ENCODE measurements around the gene HDAC1.

Gene HDAC1

GRCh38 chr1:32372149-32372756 lies 80.4 kb downstream of the HDAC1 start:
- H3K27ac ChIP-seq (ENCODE audit: low read depth, low read length) = no peak overlapping the region
- no peaks in the 10 kb centered on the region for H3F3A ChIP-seq (ENCODE audit: insufficient read depth)
- H3K4me2 ChIP-seq (ENCODE audit: low read depth, low read length, poor library complexity, severe bottlenecking) = no peak overlapping the region
- H2AFZ ChIP-seq (ENCODE audit: low read depth, low read length, severe bottlenecking) = no peak overlapping the region
- H3K9me2 ChIP-seq (replicated peaks; ENCODE audit: insufficient read depth, low read length) = no peaks in the 10 kb centered on the region
- no peak overlapping the region for H3K9ac ChIP-seq (ENCODE audit: low read length)
- no peaks in the 10 kb centered on the region for H3K79me2 ChIP-seq (ENCODE audit: insufficient read depth, low read length)
- no peaks in the 10 kb centered on the region for H3K9me3 ChIP-seq (ENCODE audit: insufficient read depth, low read length)
- no peak overlapping the region for H3K4me3 ChIP-seq (ENCODE audit: insufficient read depth, low read length, poor library complexity, severe bottlenecking)
- H4K20me1 ChIP-seq (ENCODE audit: low read depth, low read length) = no peaks in the 10 kb centered on the region
- H3K36me3 ChIP-seq (ENCODE audit: low read length) = no peaks in the 10 kb centered on the region
- no peaks in the 10 kb centered on the region for H3K27me3 ChIP-seq (ENCODE audit: low read length)
- TF ChIP-seq EZH2phosphoT487 (conservative IDR thresholded peaks at IDR 0.05; ENCODE audit: low read length) (no peak), CTCF (IDR thresholded peaks at IDR 0.05; ENCODE audit: insufficient read depth, low read length, poor library complexity, severe bottlenecking) (no peak)

DNA sequence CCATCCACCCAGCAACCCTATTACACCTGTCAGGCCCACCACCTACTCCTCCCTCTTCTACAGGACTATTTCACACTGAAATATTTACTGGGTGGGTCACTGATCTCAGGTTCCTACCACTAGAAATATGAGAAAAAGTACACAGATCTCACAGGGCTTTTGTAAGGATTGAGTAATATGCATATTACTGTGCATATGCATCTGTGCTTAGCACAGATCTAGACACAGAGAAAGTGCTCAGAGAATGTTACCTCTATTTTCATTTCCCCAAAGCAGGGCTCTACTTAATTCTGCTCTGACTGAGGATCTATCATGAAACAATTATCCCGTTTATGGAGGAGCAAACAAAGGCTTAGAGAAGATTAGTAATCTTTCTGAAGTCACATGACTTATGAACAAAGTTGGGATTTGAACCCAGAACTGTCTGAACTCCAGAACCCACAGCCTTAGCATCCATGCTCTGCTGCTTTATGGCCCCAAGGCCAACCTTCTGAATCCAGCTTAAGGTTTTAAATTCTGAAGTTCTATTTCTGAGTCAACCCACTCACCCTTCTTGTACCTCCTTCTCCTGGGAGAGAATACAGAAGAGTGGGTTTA lies 82.2 kb downstream of the HDAC1 start:
- no peaks in the 10 kb centered on the region for H4K20me1 ChIP-seq (ENCODE audit: low read depth, low read length)
- H3K9ac ChIP-seq (ENCODE audit: low read length) = no peak overlapping the region
- no peaks in the 10 kb centered on the region for H3K36me3 ChIP-seq (ENCODE audit: low read length)

DNA sequence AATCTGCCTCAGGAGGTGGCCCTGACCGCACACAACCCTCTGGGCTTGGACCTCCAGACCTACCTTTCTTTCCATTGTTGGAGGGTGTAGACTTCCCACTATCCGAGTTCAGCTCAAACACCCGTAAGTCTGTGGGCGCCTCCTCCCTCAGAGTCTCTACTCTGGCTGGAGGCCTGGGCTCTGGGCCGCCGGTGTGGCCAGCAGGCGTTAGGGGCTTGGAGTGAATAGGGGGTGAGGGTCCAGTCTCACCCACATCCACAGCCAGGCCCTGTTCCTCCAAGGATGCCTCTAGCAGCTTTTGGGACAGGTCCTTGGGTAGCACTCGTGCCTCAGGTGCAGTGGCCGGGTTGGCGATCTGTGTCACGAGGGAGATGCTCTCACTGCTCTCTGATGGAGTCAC lies 84.3 kb downstream of the HDAC1 start:
- Histone ChIP-seq H3K27me3 (ENCODE audit: low read length) (no peaks in the 10 kb centered on the region), H3K4me2 (ENCODE audit: low read depth, low read length, poor library complexity, severe bottlenecking) (no peak overlapping the region), H4K20me1 (ENCODE audit: low read depth, low read length) (no peaks in the 10 kb centered on the region), H3K9me2 (replicated peaks; ENCODE audit: insufficient read depth, low read length) (no peaks in the 10 kb centered on the region), H2AFZ (ENCODE audit: low read depth, low read length, severe bottlenecking) (no peak overlapping the region), H3K9me3 (ENCODE audit: insufficient read depth, low read length) (no peaks in the 10 kb centered on the region), H3K79me2 (ENCODE audit: insufficient read depth, low read length) (no peaks in the 10 kb centered on the region), H3F3A (ENCODE audit: insufficient read depth) (no peaks in the 10 kb centered on the region), H3K27ac (ENCODE audit: low read depth, low read length) (no peak overlapping the region), H3K36me3 (ENCODE audit: low read length) (no peaks in the 10 kb centered on the region), H3K9ac (ENCODE audit: low read length) (no peak overlapping the region), H3K4me3 (ENCODE audit: insufficient read depth, low read length, poor library complexity, severe bottlenecking) (no peak overlapping the region)
- TF ChIP-seq CTCF (IDR thresholded peaks at IDR 0.05; ENCODE audit: insufficient read depth, low read length, poor library complexity, severe bottlenecking) (no peak), EZH2phosphoT487 (conservative IDR thresholded peaks at IDR 0.05; ENCODE audit: low read length) (no peak)

More for the DNA sequence above, 82.2 kb downstream of the HDAC1 start:
- Histone ChIP-seq H3K27me3 (ENCODE audit: low read length) (no peaks in the 10 kb centered on the region), H3K9me2 (replicated peaks; ENCODE audit: insufficient read depth, low read length) (no peaks in the 10 kb centered on the region), H3K4me2 (ENCODE audit: low read depth, low read length, poor library complexity, severe bottlenecking) (no peak overlapping the region), H3K79me2 (ENCODE audit: insufficient read depth, low read length) (no peaks in the 10 kb centered on the region), H2AFZ (ENCODE audit: low read depth, low read length, severe bottlenecking) (no peak overlapping the region), H3K4me3 (ENCODE audit: insufficient read depth, low read length, poor library complexity, severe bottlenecking) (no peak overlapping the region), H3F3A (ENCODE audit: insufficient read depth) (no peaks in the 10 kb centered on the region), H3K27ac (ENCODE audit: low read depth, low read length) (no peak overlapping the region), H3K9me3 (ENCODE audit: insufficient read depth, low read length) (no peaks in the 10 kb centered on the region)
- no peak for TF ChIP-seq EZH2phosphoT487 (conservative IDR thresholded peaks at IDR 0.05; ENCODE audit: low read length)
- no peak for TF ChIP-seq CTCF (IDR thresholded peaks at IDR 0.05; ENCODE audit: insufficient read depth, low read length, poor library complexity, severe bottlenecking)
